HG03378 (cell line): ENCODE measurements around the gene CLCN4.

Source experiments
- ATAC-seq: cut with Tn5 transposase; IDR thresholded peaks from one replicate; pipeline ENCODE4 v1.9.1; 2021; ENCODE audit warnings: mild to moderate bottlenecking, moderate library complexity; ENCODE audit not compliant: unreplicated experiment

Gene CLCN4

GRCh38 chrX:10128386-10128785 is 28.4 kb upstream of the CLCN4 start:
- ATAC-seq: no peak

DNA sequence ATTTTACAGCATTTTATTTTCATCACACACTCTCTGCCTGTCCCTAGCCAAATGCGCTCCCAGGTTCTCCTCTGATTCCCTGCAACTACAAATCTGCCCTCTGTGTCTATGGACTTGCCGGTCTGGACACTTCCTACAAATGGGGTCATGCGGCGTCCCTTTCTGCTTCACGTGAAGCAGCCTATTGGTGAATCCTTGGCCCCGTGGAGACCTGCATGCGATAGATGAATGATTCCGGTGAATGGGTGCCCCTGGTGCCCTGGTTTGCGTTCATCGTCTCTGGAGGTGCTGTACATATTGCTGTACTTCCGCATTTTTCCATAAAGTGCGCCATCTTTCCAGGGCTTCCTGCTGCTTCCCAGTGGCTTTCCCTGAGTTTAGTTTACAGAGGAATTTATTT is 27.5 kb upstream of the CLCN4 start:
- ATAC-seq: no peak

DNA sequence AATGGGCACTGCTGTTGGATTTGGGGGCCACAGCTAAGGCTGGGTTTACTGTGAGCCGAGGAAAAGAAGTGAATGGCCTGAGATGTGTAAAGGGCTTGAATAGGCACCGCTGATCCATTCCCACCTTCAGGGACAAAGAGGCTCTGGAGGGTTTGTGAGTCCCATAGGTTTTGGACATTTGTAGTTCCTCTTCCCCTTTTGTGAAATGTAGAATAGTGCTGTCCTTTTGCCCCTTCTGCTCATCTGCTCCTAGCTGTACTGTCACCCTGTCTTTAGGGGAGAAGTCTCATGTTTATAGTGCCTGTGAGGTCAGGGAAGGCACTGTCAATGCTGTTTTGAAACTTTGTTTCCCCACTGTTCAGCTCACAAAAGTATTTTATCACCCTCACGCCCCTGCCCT is 26.4 kb upstream of the CLCN4 start:
- no peak for ATAC-seq

DNA sequence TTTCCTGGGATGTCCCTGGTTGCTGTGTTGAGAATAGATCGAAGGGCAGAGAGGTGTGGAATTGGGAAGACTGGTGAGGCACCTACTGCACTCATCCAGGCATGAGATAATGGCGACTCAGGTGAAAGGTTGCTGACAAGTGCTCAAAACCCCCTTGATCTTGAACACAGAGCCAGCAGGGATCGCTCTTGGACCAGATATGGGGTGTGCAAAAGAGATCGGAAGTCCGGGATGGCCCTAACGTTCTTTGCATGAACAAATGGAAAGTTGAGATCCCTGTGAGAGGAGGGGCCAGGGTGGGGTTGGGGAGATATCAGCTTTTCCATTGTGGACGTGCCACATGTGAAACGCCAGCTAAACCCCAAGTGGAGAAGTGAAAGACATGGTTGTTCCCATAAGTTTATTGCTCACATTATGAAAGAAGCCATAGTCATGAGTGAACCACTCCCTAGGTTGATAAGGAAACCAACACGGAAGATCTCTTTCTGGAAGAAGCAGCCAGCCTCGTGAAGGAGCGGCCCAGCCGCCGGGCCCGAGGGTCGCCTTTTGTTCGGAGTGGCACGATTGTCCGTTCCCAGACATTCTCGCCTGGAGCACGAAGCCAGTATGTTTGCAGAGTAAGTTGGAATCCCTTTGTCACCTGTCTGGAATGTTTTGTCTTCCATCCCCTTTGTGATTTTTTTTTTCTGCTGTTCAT is 22.6 kb upstream of the CLCN4 start:
- no peak for ATAC-seq

DNA sequence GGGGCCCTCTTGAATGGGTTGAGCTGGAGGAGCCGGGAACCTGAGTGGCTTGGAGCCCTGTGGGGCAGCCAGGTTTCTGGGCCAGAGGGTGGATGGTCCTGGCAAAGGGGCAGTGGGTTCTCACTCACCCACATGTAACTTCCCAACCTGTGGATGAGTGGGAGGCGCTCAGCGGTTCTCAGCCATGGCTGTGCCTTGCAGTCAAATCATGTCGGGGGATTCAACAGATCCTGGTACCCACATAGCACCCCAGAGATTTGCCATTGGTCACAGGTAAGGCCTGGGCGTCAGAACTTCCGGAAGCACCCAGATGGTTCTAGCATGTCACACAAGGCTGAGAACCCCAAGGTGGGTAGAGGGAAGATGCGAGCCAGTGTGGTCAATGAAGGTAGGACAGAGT is 21.9 kb upstream of the CLCN4 start:
- ATAC-seq: no peak

- no peak for ATAC-seq
Measured at GRCh38 chrX:10135561-10136399, 21.0 kb upstream of the CLCN4 start.

DNA sequence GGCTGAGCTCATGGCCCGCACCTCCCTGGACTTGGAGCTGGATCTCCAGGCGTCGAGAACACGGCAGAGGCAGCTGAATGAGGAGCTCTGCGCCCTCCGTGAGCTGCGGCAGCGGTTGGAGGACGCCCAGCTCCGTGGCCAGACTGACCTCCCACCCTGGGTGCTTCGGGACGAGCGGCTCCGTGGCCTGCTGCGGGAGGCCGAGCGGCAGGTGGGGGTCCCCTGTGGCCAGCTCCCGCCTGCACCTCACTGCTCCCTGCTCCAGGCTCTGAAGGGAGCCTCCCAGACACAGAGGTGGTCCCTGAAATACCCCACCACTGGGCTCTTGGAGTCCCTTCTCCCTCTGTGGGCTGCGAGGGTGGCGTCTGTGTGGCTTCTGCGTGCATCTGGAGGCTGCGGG is 18.0 kb upstream of the CLCN4 start:
- no peak for ATAC-seq

DNA sequence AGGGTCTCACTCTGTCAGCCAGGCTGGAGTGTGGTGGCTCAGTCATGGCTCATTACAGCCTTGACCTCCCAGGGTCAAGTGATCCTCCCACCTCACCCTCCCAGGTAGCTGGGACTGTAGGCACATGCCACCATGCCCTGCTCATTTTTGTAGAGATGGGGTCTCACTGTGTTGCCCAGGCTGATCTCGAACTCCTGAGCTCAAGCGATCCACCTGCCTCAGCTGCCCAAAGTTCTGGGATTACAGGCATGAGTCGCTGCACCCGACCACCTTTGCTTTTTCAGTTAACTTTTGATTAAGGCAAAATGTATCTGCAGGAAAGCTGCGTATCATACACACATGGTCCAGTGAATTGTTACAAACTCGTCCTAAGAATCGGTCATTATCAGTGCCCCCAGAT is 16.5 kb upstream of the CLCN4 start:
- ATAC-seq: no peak

- no peak for ATAC-seq
Measured at GRCh38 chrX:10142041-10142599, 14.7 kb upstream of the CLCN4 start.

GRCh38 chrX:10143071-10143983 is 13.4 kb upstream of the CLCN4 start:
- no peak for ATAC-seq

GRCh38 chrX:10146346-10146745 is 10.4 kb upstream of the CLCN4 start:
- no peak for ATAC-seq

DNA sequence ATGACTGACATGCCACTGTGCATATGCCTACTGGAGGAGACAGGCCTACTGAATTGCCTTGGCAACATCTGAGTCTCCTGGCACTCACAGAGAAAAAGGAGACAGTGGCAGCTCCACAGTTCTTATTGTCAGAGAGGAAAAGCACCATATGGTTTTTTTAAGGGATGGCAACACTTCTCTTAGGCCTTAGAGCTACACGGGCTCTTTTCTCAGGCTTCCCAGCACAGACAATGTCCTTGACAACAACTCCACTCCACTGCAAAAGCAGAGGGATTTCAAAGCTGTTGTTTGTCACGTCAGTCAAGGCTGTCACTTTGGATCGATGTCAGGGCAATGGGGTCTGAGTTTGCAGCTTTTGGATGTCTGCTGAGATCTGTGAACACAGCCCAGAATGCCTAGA is 4.7 kb upstream of the CLCN4 start:
- ATAC-seq: no peak

DNA sequence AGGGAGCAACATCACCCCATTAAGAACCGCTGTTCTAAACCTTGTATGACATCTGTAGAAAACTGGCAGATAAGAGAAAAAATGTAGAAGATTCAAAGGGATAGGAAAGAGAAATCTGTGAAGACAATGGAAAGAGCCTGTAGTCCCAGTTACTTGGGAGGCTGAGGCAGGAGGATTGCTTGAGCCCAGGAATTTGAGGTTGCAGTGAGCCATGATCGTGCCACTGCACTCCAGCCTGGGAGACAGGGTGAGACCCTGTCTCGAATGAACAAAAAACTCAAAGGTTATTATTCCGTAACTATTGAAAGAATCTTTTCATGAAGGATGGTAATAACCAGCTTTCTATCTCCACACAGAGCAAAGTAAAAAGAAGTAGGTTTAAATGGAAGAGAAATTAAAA is 1.6 kb upstream of the CLCN4 start:
- no peak for ATAC-seq

GRCh38 chrX:10157032-10157341 is 212 bp downstream of the CLCN4 start:
- no peak for ATAC-seq

DNA sequence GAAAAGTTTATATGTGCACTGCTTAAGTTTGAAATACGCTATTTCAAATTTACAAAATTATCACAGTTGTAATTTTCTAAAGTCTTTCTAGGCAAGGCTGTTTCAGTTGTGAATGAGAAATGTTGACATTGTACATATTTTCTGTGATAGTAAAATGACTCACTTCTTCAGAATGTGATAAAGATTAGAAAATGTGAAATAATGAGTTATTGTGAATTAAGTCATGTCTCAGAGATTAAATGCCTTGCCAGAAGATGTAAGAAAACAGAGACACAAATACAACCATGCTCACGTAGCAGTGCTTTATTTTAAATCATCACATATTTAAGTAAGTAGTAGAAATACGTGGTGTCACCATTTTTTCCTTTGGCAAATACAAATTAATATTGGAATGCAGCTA is 768 bp downstream of the CLCN4 start:
- ATAC-seq: no peak

DNA sequence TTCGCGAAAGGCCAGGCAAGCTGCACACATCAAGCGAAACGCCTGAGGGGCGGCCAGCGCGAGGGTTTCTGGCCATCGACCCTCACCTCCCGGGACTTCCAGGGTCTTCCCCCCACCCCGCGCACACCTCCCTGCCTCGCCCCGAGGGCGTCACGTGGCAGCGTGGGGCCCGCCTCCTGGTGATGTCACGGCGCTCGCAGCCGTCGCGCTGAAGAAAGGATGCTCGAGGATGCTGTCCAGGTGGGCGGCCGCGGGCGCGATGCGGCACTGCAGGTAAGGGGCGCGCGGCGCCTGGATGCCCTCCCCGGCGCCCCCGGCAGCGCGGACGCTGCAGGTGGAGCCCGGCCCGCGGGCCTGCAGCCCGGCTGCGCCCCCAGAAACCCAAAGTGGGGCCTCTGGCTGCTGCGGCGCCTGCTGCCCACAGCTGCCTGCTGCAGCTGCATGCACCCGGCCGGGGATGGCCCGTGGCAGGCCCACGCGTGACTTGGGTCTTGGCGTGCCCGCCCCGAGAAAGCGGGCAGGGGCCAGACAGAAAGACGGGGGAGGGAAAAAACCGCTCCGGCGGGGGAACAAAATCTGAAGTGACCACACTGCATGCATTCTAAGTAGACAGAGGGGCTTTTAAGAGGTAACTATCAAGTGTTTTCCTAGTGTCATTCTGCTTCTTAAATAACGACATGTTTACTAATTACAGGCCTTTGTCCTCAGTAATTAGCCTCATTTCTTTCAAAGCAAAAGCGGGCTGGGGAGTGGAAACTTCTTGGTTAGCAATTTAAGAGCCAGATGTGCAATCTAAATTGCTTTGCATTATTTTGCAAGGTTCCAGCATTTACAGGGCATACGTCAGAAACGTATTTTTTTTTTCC is 1.7 kb downstream of the CLCN4 start:
- ATAC-seq: no peak

DNA sequence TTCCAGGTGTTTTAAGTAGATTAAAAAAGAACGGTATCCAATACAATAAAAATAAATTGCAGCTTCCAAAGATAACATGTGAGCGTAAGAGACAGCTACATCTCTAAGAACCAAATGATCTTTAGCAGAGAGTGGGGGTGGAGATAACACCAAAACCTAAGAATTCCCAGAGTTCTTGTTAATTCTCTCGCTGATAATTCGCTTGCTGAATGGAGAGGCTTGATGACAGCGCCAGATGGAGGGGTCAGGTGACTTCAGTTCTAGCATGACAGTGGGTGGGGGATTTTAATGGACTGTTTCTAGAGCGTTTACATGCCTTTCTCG is 2.3 kb downstream of the CLCN4 start:
- no peak for ATAC-seq

- ATAC-seq: no peak
Measured at GRCh38 chrX:10160211-10160610, 3.4 kb downstream of the CLCN4 start.

DNA sequence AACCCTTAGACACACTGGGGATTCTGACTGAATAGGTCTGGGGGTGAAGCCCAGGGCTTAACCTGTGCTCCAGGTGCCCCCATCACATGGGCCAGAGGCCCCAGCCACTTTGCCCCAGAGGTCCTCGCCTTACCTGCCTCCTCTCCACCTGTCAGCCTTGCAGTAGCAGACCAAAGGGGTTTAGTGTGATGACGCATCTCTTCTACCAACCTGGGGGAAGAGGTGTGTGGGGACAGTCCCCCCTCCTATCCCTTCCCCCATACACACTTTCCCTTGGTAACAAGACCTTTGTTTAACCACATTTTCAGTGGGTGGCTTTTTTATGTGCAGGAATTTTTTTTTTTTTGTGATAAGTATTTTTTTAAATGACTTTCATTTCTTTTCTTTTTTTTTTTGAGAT is 6.3 kb downstream of the CLCN4 start:
- no peak for ATAC-seq

GRCh38 chrX:10164879-10165278 is 8.1 kb downstream of the CLCN4 start:
- ATAC-seq: no peak
